Neural progenitor cell (in vitro differentiated cells): ENCODE results near the gene NOL6. TPM values are rescaled to one million over a fixed set of nuclear protein-coding genes. Genes with fewer than 3 reads are reported as not detected.

Source experiments
- DNase-seq: peaks from one replicate; pipeline ENCODE4 v3.0.0-alpha.2; 2016; ENCODE audit warnings: low spot score
- H2AFZ ChIP-seq: fragments of 200-600 bp; sonication (generic); replicated peaks from 2 replicates; pipeline ENCODE4 v1.6.1; 2016; ENCODE audit warnings: antibody characterized with exemption
- H3F3A ChIP-seq: fragments of 200-600 bp; sonication (generic); 2 replicates; pipeline ENCODE4 v1.6.1; 2016; ENCODE audit warnings: antibody characterized with exemption, low read depth
- H3K27ac ChIP-seq: fragments of 200-600 bp; sonication (generic); 2 replicates; pipeline ENCODE4 v1.5.1; 2016; ENCODE audit warnings: mild to moderate bottlenecking
- H3K27me3 ChIP-seq: fragments of 200-600 bp; sonication (generic); 2 replicates; pipeline ENCODE4 v1.6.1; 2016; ENCODE audit warnings: mild to moderate bottlenecking, moderate library complexity
- H3K36me3 ChIP-seq: fragments of 200-600 bp; sonication (generic); 2 replicates; pipeline ENCODE4 v1.5.1; 2016
- H3K4me1 ChIP-seq: fragments of 200-600 bp; sonication (generic); 2 replicates; pipeline ENCODE4 v1.6.1; 2016; ENCODE audit warnings: mixed run types
- H3K4me2 ChIP-seq: fragments of 200-600 bp; sonication (generic); 2 replicates; pipeline ENCODE4 v1.6.1; 2016
- H3K4me3 ChIP-seq: fragments of 200-600 bp; sonication (generic); 2 replicates; pipeline ENCODE4 v1.5.1; 2016
- H3K79me2 ChIP-seq: fragments of 200-600 bp; sonication (generic); 2 replicates; pipeline ENCODE4 v1.6.1; 2016; ENCODE audit warnings: low read depth
- H3K9ac ChIP-seq: fragments of 200-600 bp; sonication (generic); 2 replicates; pipeline ENCODE4 v1.6.1; 2016
- H3K9me3 ChIP-seq: fragments of 200-600 bp; sonication (generic); 2 replicates; pipeline ENCODE4 v1.5.1; 2016; ENCODE audit warnings: low read depth
- H4K20me1 ChIP-seq: fragments of 200-600 bp; sonication (generic); 2 replicates; pipeline ENCODE4 v1.6.1; 2016; ENCODE audit warnings: low read depth
- H3K27ac Mint-ChIP-seq: 3 replicates; pipeline ENCODE4 v1.8.0; 2021; ENCODE audit warnings: mixed read lengths
- H3K27me3 Mint-ChIP-seq: 2 replicates; pipeline ENCODE4 v1.8.0; 2022; ENCODE audit warnings: low read depth, mild to moderate bottlenecking, inconsistent platforms, moderate library complexity, mixed read lengths; ENCODE audit not compliant: insufficient read depth
- H3K36me3 Mint-ChIP-seq: 3 replicates; pipeline ENCODE4 v1.8.0; 2021; ENCODE audit warnings: mixed read lengths
- H3K4me1 Mint-ChIP-seq: 3 replicates; pipeline ENCODE4 v1.8.0; 2021; ENCODE audit warnings: mixed read lengths
- H3K4me3 Mint-ChIP-seq: 3 replicates; pipeline ENCODE4 v1.8.0; 2021; ENCODE audit warnings: mild to moderate bottlenecking, moderate library complexity, mixed read lengths
- H3K9me3 Mint-ChIP-seq: 3 replicates; pipeline ENCODE4 v1.8.0; 2020; ENCODE audit warnings: mixed read lengths
- EZH2 ChIP-seq: fragments of 200-600 bp; sonication (generic); IDR thresholded peaks from 2 replicates; pipeline ENCODE4 v1.6.1; 2017; ENCODE audit warnings: antibody characterized with exemption, mild to moderate bottlenecking, moderate library complexity
- EZH2phosphoT487 ChIP-seq: fragments of 200-600 bp; sonication (generic); IDR thresholded peaks from 2 replicates; pipeline ENCODE4 v1.6.1; 2017; ENCODE audit warnings: antibody characterized with exemption
- total RNA-seq: library from RNA; depleted of rRNA; stranded (reverse); fragments of >200 nt; gene quantifications from 2 replicates; pipeline ENCODE4 v1.2.3, GENCODE V29; 2015; ENCODE audit warnings: low replicate concordance
- TF ChIP-seq, protein P1 (sequence below): fragments of 200-600 bp; sonication (generic); IDR thresholded peaks from 2 replicates; pipeline ENCODE4 v1.5.1; 2017; ENCODE audit warnings: antibody characterized with exemption, mild to moderate bottlenecking

The NOL6 gene
- total RNA-seq, 1 donor from 2014 or later: 9.2 TPM

DNA sequence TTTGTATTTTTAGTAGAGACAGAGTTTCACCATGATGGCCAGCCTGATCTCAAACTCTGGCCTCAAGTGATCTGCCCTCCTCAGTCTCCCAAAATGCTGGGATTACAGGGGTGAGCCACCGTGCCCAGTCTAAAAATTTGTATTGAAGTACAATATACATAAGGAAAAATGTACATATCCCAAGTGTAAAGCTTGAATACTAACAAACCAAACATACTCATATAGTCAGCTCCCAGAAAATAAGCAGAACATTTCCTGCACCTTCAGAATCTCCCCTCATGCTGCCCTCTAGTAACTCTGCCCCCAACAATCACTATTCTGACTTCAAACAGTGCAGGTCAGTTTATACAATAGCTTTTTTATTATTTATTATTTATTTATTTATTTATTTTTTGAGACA is 1.6 kb upstream of the NOL6 start:
- H3K79me2 ChIP-seq: peaks cover 27% of the 10 kb centered on the region
- H4K20me1 ChIP-seq: no peaks in the 10 kb centered on the region
- H2AFZ ChIP-seq: no peak overlapping the region
- Mint-ChIP-seq H3K4me1 (peaks cover 12% of the 10 kb centered on the region), H3K27ac (no peak overlapping the region), H3K9me3 (no peaks in the 10 kb centered on the region), H3K36me3 (peaks cover 3% of the 10 kb centered on the region), H3K4me3 (peak overlapping the region; percentile 24), H3K27me3 (peaks cover 5% of the 10 kb centered on the region)
- TF ChIP-seq, protein P1, sequence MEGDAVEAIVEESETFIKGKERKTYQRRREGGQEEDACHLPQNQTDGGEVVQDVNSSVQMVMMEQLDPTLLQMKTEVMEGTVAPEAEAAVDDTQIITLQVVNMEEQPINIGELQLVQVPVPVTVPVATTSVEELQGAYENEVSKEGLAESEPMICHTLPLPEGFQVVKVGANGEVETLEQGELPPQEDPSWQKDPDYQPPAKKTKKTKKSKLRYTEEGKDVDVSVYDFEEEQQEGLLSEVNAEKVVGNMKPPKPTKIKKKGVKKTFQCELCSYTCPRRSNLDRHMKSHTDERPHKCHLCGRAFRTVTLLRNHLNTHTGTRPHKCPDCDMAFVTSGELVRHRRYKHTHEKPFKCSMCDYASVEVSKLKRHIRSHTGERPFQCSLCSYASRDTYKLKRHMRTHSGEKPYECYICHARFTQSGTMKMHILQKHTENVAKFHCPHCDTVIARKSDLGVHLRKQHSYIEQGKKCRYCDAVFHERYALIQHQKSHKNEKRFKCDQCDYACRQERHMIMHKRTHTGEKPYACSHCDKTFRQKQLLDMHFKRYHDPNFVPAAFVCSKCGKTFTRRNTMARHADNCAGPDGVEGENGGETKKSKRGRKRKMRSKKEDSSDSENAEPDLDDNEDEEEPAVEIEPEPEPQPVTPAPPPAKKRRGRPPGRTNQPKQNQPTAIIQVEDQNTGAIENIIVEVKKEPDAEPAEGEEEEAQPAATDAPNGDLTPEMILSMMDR: no peak
- no peak for TF ChIP-seq EZH2phosphoT487
- TF ChIP-seq EZH2: no peak
- H3F3A ChIP-seq: no peaks in the 10 kb centered on the region
- H3K9me3 ChIP-seq: no peaks in the 10 kb centered on the region
- H3K36me3 ChIP-seq: no peaks in the 10 kb centered on the region
- no peak overlapping the region for H3K4me2 ChIP-seq
- H3K27ac ChIP-seq: no peak overlapping the region
- no peaks in the 10 kb centered on the region for H3K27me3 ChIP-seq
- H3K4me3 ChIP-seq: no peak overlapping the region
- peaks cover 3% of the 10 kb centered on the region for H3K4me1 ChIP-seq
- H3K9ac ChIP-seq: no peak overlapping the region
- DNase-seq: no peak

DNA sequence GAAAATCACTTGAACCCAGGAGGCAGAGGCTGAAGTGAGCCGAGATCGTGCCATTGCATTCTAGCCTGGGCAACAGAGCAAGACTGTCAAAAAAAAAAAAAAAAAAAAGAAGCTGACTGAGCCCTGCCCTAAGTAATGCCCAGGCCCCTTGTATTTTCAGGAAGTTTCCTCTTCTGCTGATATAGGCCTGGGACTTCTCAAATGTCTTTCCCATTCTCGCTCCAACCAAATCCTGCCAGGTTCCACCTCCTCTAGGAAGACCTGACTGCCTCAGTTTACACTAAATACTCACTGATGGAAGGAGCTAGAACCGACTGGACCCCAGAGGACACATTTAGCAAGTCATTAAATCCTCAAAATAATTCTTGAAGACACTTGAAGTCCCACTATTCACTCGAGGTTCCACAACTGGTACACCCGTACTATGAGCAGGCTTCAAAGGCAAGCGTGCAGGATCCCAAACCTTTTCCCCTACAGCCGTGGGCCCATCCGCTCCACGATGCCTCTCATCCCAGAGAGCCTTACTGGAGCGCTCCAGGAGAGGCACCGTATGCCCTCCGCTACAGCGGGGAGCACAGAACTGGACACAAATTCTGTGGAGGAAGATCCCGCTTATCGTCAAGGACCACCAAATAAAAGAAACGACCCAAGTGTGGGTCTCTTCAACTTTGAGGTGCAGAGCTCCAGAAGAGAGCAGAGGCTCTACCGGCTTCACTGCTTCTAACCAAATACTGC is 676 bp downstream of the NOL6 start:
- Mint-ChIP-seq H3K27ac (no peak overlapping the region), H3K4me1 (peaks cover 12% of the 10 kb centered on the region), H3K36me3 (peaks cover 3% of the 10 kb centered on the region), H3K9me3 (no peaks in the 10 kb centered on the region), H3K4me3 (peak overlapping the region; percentile 99), H3K27me3 (peaks cover 5% of the 10 kb centered on the region)
- no peaks in the 10 kb centered on the region for H3K27me3 ChIP-seq
- H3K79me2 ChIP-seq: peaks cover 27% of the 10 kb centered on the region
- H3K9ac ChIP-seq: peak overlapping the region; percentile 72
- no peak overlapping the region for H3K27ac ChIP-seq
- H3F3A ChIP-seq: no peaks in the 10 kb centered on the region
- H3K36me3 ChIP-seq: no peaks in the 10 kb centered on the region
- peak overlapping the region; percentile 96 for H3K4me2 ChIP-seq
- no peak for DNase-seq
- H2AFZ ChIP-seq: peak overlapping the region; percentile 85
- peak overlapping the region; percentile 82 for H3K4me3 ChIP-seq
- no peaks in the 10 kb centered on the region for H3K9me3 ChIP-seq
- peaks cover 3% of the 10 kb centered on the region for H3K4me1 ChIP-seq
- no peaks in the 10 kb centered on the region for H4K20me1 ChIP-seq
- TF ChIP-seq EZH2phosphoT487 (no peak), EZH2 (no peak)
- TF ChIP-seq, protein P1: no peak

DNA sequence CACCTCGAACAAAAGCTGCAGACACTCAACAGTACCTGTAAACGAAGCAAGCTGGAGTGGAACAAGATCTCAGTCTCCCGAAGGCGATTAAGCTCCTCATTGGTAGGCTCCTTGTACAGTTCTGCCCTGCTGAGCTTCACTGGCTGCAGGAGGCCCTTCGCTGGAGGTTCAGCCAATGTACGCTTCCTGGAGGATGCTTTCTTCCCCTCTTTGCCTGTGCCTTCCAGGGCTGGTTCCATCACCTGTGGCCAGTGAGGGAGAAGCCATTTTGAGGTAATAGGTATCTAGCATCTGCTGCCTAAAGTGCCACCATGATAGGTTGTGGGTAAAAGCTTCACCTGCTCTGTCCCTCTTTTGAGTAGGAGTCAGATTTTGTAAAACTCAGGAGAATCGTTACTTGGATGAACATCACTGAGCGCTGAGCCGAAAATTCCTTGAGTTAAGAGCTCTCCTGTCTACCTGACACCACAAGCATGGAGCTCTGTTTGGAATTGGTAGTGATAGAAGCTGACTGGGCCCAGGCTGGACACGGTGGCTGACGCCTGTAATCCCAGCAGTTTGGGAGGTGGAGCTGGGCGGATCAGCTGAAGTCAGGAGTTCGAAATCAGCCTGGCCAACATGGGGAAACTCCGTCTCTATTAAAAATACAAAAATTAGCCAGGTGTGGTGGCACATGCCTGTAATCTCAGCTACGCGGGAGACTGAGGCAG is 1.4 kb downstream of the NOL6 start:
- Mint-ChIP-seq H3K27me3 (peaks cover 2% of the 10 kb centered on the region), H3K27ac (no peak overlapping the region), H3K4me3 (peak overlapping the region; percentile 99), H3K4me1 (peaks cover 12% of the 10 kb centered on the region), H3K9me3 (no peaks in the 10 kb centered on the region), H3K36me3 (peaks cover 3% of the 10 kb centered on the region)
- H3K27me3 ChIP-seq: no peaks in the 10 kb centered on the region
- H3K9me3 ChIP-seq: no peaks in the 10 kb centered on the region
- no peaks in the 10 kb centered on the region for H3K36me3 ChIP-seq
- H3K79me2 ChIP-seq: peaks cover 27% of the 10 kb centered on the region
- peak overlapping the region; percentile 96 for H3K4me2 ChIP-seq
- TF ChIP-seq, protein P1: no peak
- TF ChIP-seq EZH2phosphoT487 (no peak), EZH2 (no peak)
- H3K4me1 ChIP-seq: peaks cover 3% of the 10 kb centered on the region
- H3F3A ChIP-seq: no peaks in the 10 kb centered on the region
- H3K4me3 ChIP-seq: peak overlapping the region; percentile 82
- H3K27ac ChIP-seq: no peak overlapping the region
- H3K9ac ChIP-seq: no peak overlapping the region
- H4K20me1 ChIP-seq: no peaks in the 10 kb centered on the region
- DNase-seq: no peak
- no peak overlapping the region for H2AFZ ChIP-seq
